HL-60 (cell line): Measurements from ENCODE around the gene DHX36.

Source experiments
- CTCF ChIP-seq: IDR thresholded peaks from one replicate; pipeline ENCODE4 v1.5.1; 2011; ENCODE audit warnings: low read length, control low read depth, inconsistent platforms; ENCODE audit not compliant: insufficient read depth
- GABPA ChIP-seq: IDR thresholded peaks from 2 replicates; pipeline ENCODE4 v1.6.1; 2012; ENCODE audit warnings: low read depth
- POLR2AphosphoS5 ChIP-seq: IDR thresholded peaks from 2 replicates; pipeline ENCODE4 v1.6.1; 2012; ENCODE audit warnings: low read depth
- REST ChIP-seq: IDR thresholded peaks from 2 replicates; pipeline ENCODE4 v1.6.1; 2012; ENCODE audit warnings: low read depth; ENCODE audit not compliant: insufficient replicate concordance

GRCh38 chr3:154235330-154235729 lies 89.0 kb downstream of the DHX36 start:
- no peak for TF ChIP-seq CTCF
- TF ChIP-seq POLR2AphosphoS5 = no peak
- no peak for TF ChIP-seq REST
- TF ChIP-seq GABPA = no peak
